GM23338 (cell line): ENCODE results near the gene DAW1.

Experiments used
- EZH2 ChIP-seq: fragments of 200-600 bp; sonication (generic); IDR thresholded peaks from one replicate; pipeline ENCODE4 v1.8.0; 2017; ENCODE audit warnings: antibody characterized with exemption, mild to moderate bottlenecking, low read depth; ENCODE audit not compliant: unreplicated experiment
- EZH2phosphoT487 ChIP-seq: fragments of 200-600 bp; sonication (generic); IDR thresholded peaks from one replicate; pipeline ENCODE4 v1.8.1; 2018; ENCODE audit warnings: antibody characterized with exemption; ENCODE audit not compliant: unreplicated experiment
- JUNB ChIP-seq: IDR thresholded peaks from one replicate; pipeline ENCODE4 v1.6.1; 2016; ENCODE audit warnings: antibody characterized with exemption; ENCODE audit not compliant: unreplicated experiment
- POLR2AphosphoS5 ChIP-seq: IDR thresholded peaks from 2 replicates; pipeline ENCODE4 v1.6.1; 2016; ENCODE audit warnings: antibody characterized with exemption, low read depth
- REST ChIP-seq: IDR thresholded peaks from one replicate; pipeline ENCODE4 v1.6.1; 2018; ENCODE audit warnings: antibody characterized with exemption; ENCODE audit not compliant: unreplicated experiment
- STAT1 ChIP-seq: IDR thresholded peaks from one replicate; pipeline ENCODE4 v1.6.1; 2016; ENCODE audit warnings: antibody characterized with exemption; ENCODE audit not compliant: unreplicated experiment
- ZNF331 ChIP-seq: fragments of 250-450 bp; sonication (Bioruptor Pico); IDR thresholded peaks from 2 replicates; pipeline ENCODE4 v1.5.0; 2020; ENCODE audit warnings: low read depth, mild to moderate bottlenecking, moderate library complexity
- TF ChIP-seq, protein P1 (sequence below), 2 experiments: fragments of 200-600 bp in 1 of 2; sonication (generic) in 1 of 2; conservative IDR thresholded peaks; 2 replicates each; pipeline versions ENCODE4 v1.5.1 to v1.6.1; 2016 to 2017; ENCODE audit warnings: antibody characterized with exemption in 2 of 2, low read depth in 2 of 2, mild to moderate bottlenecking in 2 of 2, moderate library complexity in 1 of 2
- TF ChIP-seq, protein P2 (sequence below): fragments of 250-450 bp; sonication (Bioruptor Pico); IDR thresholded peaks from 2 replicates; pipeline ENCODE4 v1.5.0; 2020; ENCODE audit warnings: mild to moderate bottlenecking, moderate library complexity

GRCh38 chr2:227942965-227943364 is 71.5 kb downstream of the DAW1 start:
- TF ChIP-seq, protein P1, sequence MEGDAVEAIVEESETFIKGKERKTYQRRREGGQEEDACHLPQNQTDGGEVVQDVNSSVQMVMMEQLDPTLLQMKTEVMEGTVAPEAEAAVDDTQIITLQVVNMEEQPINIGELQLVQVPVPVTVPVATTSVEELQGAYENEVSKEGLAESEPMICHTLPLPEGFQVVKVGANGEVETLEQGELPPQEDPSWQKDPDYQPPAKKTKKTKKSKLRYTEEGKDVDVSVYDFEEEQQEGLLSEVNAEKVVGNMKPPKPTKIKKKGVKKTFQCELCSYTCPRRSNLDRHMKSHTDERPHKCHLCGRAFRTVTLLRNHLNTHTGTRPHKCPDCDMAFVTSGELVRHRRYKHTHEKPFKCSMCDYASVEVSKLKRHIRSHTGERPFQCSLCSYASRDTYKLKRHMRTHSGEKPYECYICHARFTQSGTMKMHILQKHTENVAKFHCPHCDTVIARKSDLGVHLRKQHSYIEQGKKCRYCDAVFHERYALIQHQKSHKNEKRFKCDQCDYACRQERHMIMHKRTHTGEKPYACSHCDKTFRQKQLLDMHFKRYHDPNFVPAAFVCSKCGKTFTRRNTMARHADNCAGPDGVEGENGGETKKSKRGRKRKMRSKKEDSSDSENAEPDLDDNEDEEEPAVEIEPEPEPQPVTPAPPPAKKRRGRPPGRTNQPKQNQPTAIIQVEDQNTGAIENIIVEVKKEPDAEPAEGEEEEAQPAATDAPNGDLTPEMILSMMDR (conservative IDR thresholded peaks at IDR 0.05; ENCODE audit: low read depth in 2 of 2) = no peak
- TF ChIP-seq ZNF331 (CRISPR knock-in tag) (no peak), POLR2AphosphoS5 (no peak), JUNB (no peak), EZH2phosphoT487 (no peak), EZH2 (no peak), REST (no peak), STAT1 (no peak)
- TF ChIP-seq, protein P2, sequence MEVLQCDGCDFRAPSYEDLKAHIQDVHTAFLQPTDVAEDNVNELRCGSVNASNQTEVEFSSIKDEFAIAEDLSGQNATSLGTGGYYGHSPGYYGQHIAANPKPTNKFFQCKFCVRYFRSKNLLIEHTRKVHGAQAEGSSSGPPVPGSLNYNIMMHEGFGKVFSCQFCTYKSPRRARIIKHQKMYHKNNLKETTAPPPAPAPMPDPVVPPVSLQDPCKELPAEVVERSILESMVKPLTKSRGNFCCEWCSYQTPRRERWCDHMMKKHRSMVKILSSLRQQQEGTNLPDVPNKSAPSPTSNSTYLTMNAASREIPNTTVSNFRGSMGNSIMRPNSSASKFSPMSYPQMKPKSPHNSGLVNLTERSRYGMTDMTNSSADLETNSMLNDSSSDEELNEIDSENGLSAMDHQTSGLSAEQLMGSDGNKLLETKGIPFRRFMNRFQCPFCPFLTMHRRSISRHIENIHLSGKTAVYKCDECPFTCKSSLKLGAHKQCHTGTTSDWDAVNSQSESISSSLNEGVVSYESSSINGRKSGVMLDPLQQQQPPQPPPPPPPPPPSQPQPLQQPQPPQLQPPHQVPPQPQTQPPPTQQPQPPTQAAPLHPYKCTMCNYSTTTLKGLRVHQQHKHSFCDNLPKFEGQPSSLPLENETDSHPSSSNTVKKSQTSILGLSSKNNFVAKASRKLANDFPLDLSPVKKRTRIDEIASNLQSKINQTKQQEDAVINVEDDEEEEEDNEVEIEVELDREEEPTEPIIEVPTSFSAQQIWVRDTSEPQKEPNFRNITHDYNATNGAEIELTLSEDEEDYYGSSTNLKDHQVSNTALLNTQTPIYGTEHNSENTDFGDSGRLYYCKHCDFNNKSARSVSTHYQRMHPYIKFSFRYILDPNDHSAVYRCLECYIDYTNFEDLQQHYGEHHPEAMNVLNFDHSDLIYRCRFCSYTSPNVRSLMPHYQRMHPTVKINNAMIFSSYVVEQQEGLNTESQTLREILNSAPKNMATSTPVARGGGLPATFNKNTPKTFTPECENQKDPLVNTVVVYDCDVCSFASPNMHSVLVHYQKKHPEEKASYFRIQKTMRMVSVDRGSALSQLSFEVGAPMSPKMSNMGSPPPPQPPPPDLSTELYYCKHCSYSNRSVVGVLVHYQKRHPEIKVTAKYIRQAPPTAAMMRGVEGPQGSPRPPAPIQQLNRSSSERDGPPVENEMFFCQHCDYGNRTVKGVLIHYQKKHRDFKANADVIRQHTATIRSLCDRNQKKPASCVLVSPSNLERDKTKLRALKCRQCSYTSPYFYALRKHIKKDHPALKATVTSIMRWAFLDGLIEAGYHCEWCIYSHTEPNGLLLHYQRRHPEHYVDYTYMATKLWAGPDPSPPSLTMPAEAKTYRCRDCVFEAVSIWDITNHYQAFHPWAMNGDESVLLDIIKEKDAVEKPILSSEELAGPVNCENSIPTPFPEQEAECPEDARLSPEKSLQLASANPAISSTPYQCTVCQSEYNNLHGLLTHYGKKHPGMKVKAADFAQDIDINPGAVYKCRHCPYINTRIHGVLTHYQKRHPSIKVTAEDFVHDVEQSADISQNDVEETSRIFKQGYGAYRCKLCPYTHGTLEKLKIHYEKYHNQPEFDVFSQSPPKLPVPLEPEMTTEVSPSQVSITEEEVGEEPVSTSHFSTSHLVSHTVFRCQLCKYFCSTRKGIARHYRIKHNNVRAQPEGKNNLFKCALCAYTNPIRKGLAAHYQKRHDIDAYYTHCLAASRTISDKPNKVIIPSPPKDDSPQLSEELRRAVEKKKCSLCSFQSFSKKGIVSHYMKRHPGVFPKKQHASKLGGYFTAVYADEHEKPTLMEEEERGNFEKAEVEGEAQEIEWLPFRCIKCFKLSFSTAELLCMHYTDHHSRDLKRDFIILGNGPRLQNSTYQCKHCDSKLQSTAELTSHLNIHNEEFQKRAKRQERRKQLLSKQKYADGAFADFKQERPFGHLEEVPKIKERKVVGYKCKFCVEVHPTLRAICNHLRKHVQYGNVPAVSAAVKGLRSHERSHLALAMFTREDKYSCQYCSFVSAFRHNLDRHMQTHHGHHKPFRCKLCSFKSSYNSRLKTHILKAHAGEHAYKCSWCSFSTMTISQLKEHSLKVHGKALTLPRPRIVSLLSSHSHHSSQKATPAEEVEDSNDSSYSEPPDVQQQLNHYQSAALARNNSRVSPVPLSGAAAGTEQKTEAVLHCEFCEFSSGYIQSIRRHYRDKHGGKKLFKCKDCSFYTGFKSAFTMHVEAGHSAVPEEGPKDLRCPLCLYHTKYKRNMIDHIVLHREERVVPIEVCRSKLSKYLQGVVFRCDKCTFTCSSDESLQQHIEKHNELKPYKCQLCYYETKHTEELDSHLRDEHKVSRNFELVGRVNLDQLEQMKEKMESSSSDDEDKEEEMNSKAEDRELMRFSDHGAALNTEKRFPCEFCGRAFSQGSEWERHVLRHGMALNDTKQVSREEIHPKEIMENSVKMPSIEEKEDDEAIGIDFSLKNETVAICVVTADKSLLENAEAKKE = no peak
